HepG2 (cell line): ENCODE data around the gene USP14. TPM values are rescaled to one million over a fixed set of nuclear protein-coding genes. Genes with fewer than 3 reads are reported as not detected.

Source experiments
- ARNTL ChIP-seq: sonication (generic); formaldehyde crosslinking; IDR thresholded peaks from 2 replicates; pipeline ENCODE4 v1.4.0; 2020; ENCODE audit warnings: mild to moderate bottlenecking, missing genetic modification reagents
- BRF2 ChIP-seq: sonication (generic); formaldehyde crosslinking; IDR thresholded peaks from 2 replicates; pipeline ENCODE4 v1.8.1; 2022; ENCODE audit warnings: mild to moderate bottlenecking, missing genetic modification reagents
- CHCHD3 ChIP-seq: sonication (generic); formaldehyde crosslinking; IDR thresholded peaks from 2 replicates; pipeline ENCODE4 v1.8.0; 2022; ENCODE audit warnings: mild to moderate bottlenecking, missing genetic modification reagents, moderate library complexity
- FOSL1 ChIP-seq: sonication (generic); formaldehyde crosslinking; IDR thresholded peaks from 2 replicates; pipeline ENCODE4 v1.9.0; 2021; ENCODE audit warnings: missing genetic modification reagents, borderline replicate concordance
- FOXK2 ChIP-seq: fragments of 450-650 bp; IDR thresholded peaks from 2 replicates; pipeline ENCODE4 v1.6.1; 2016
- JUND ChIP-seq: sonication (generic); formaldehyde crosslinking; IDR thresholded peaks from 2 replicates; pipeline ENCODE4 v1.8.0; 2022; ENCODE audit warnings: mild to moderate bottlenecking, missing genetic modification reagents
- MAZ ChIP-seq, 2 experiments: sonication (generic) in 1 of 2; formaldehyde crosslinking in 1 of 2; IDR thresholded peaks; 2 replicates each; pipeline versions ENCODE4 v1.5.0 to v1.6.1; 2012 to 2020; ENCODE audit warnings: low read depth in 2 of 2, mild to moderate bottlenecking in 2 of 2, borderline replicate concordance in 1 of 2, improper control_type of control experiment in 1 of 2, low read length in 1 of 2, missing genetic modification reagents in 1 of 2, moderate library complexity in 1 of 2
- MED8 ChIP-seq: sonication (generic); formaldehyde crosslinking; IDR thresholded peaks from 2 replicates; pipeline ENCODE4 v1.8.1; 2023; ENCODE audit warnings: mild to moderate bottlenecking, missing genetic modification reagents; ENCODE audit not compliant: insufficient replicate concordance
- MTA3 ChIP-seq: sonication (generic); formaldehyde crosslinking; IDR thresholded peaks from 2 replicates; pipeline ENCODE4 v1.4.0; 2020; ENCODE audit warnings: missing genetic modification reagents
- MYC ChIP-seq: sonication (generic); formaldehyde crosslinking; IDR thresholded peaks from 2 replicates; pipeline ENCODE4 v1.9.0; 2021; ENCODE audit warnings: missing genetic modification reagents, borderline replicate concordance
- RNF2 ChIP-seq: fragments of 450-650 bp; conservative IDR thresholded peaks from 2 replicates; pipeline ENCODE4 v1.6.1; 2016; ENCODE audit warnings: low read depth
- SIN3B ChIP-seq: fragments of 150-350 bp; IDR thresholded peaks from 2 replicates; pipeline ENCODE4 v1.6.1; 2014; ENCODE audit warnings: low read length
- TRIM22 ChIP-seq: fragments of 450-650 bp; IDR thresholded peaks from 2 replicates; pipeline ENCODE4 v1.6.1; 2017
- ZBTB7A ChIP-seq: sonication (generic); formaldehyde crosslinking; IDR thresholded peaks from 2 replicates; pipeline ENCODE4 v1.8.0; 2022; ENCODE audit warnings: mild to moderate bottlenecking, missing genetic modification reagents
- ZFP36 ChIP-seq: fragments of 150-350 bp; IDR thresholded peaks from 2 replicates; pipeline ENCODE4 v1.6.1; 2018; ENCODE audit warnings: borderline replicate concordance, low read length, low read depth; ENCODE audit not compliant: partially characterized antibody
- ZNF180 ChIP-seq: sonication (generic); formaldehyde crosslinking; IDR thresholded peaks from 2 replicates; pipeline ENCODE4 v1.4.0; 2020; ENCODE audit warnings: low read depth, missing genetic modification reagents, borderline replicate concordance
- ZNF263 ChIP-seq: sonication (generic); formaldehyde crosslinking; IDR thresholded peaks from 2 replicates; pipeline ENCODE4 v1.4.0; 2020; ENCODE audit warnings: missing genetic modification reagents
- ZNF362 ChIP-seq: sonication (generic); formaldehyde crosslinking; IDR thresholded peaks from 2 replicates; pipeline ENCODE4 v1.4.0; 2020; ENCODE audit warnings: missing genetic modification reagents, mild to moderate bottlenecking, borderline replicate concordance
- ZNF382 ChIP-seq: sonication (generic); formaldehyde crosslinking; IDR thresholded peaks from 2 replicates; pipeline ENCODE4 v1.5.0; 2020; ENCODE audit warnings: missing genetic modification reagents, mild to moderate bottlenecking, borderline replicate concordance
- ZNF879 ChIP-seq: sonication (generic); formaldehyde crosslinking; IDR thresholded peaks from 2 replicates; pipeline ENCODE4 v1.8.1; 2023; ENCODE audit warnings: missing genetic modification reagents
- ZZZ3 ChIP-seq: sonication (generic); formaldehyde crosslinking; IDR thresholded peaks from 2 replicates; pipeline ENCODE4 v1.4.0; 2020; ENCODE audit warnings: missing genetic modification reagents, mild to moderate bottlenecking, borderline replicate concordance
- polyA plus RNA-seq, 8 experiments: library from polyadenylated mRNA; depleted of rRNA in 3 of 8; stranded (reverse) in 7 of 8; unstranded in 1 of 8; fragments of >200 nt; fragmentation: Illumina TruSeq in 4 of 8; extraction: Trizol in 4 of 8; gene quantifications; 2 replicates each; pipeline versions ENCODE4 v1.2.1 to v1.2.3, GENCODE V29; 2011 to 2016; ENCODE audit warnings: low read depth in 4 of 8, missing spikeins in 1 of 8, mixed read lengths in 1 of 8; ENCODE audit not compliant: insufficient read depth in 1 of 8
- total RNA-seq, 5 experiments: library from RNA; depleted of rRNA; stranded (reverse); fragments of >200 nt; fragmentation: Illumina TruSeq; extraction: Trizol; gene quantifications; 2 replicates each; pipeline ENCODE4 v1.2.3, GENCODE V29; 2016; ENCODE audit warnings: low read depth in 1 of 5
- TF ChIP-seq, protein P1 (sequence below): sonication (generic); formaldehyde crosslinking; IDR thresholded peaks from 2 replicates; pipeline ENCODE4 v1.5.0; 2020; ENCODE audit warnings: mild to moderate bottlenecking, low read depth, missing genetic modification reagents, borderline replicate concordance
- TF ChIP-seq, protein P2 (sequence below): conservative IDR thresholded peaks from 2 replicates; pipeline ENCODE4 v1.6.1; 2018; ENCODE audit warnings: missing genetic modification reagents

USP14 gene
- total and polyA plus RNA-seq, 2 of the 13 experiments (the other 11 are each of a cell fraction or from before 2014, with no cell fraction given) = 14.7 to 16.6 TPM

DNA sequence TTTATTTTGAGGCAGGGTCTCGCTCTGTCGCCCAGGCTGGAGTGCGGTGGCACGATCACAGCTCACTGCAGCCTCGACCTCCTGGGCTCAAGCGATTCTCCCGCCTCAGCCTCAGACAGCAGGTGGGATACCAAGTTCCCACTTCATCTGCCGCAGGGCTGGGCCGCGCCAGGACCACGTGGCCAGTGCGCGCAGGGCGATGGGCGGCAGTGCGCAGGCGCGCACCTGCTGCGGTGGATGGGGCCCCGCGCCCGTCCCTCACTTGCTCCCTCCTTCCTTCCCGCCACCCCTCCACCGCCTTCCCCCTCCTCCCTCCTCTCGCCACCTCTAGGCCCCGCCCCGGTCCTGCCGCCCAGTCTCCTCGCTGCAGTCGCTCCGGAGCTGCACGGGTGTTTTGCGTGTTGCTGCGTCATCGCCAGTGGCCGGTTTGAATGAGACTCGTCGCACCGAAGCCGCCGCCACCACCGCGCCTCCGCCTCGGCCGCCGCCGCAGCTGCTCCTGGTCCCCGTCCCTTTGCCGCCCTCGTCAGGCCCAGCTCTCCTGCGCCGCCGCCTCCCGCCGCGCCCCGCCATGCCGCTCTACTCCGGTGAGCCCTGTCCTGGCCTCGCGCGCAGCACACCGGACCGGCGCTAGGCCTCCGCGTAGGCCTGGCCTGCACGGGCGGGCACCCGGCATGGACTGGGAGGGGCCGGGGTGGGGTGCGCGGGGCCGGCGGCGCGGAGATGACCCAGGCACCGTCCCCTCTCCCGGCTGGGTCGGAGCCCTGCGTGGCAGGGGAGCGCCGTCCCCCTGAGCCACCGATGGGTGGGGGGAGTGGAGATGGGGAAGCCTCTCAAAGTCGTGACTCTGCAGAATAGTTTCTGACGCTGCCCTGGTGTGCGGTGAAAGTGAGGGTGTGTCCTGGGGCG lies at the start of gene USP14 (continued):
- TF ChIP-seq, protein P1, sequence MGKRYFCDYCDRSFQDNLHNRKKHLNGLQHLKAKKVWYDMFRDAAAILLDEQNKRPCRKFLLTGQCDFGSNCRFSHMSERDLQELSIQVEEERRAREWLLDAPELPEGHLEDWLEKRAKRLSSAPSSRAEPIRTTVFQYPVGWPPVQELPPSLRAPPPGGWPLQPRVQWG = peak; percentile 35; the same call in 1 of the 2 replicates
- peak; percentile 81 for TF ChIP-seq SIN3B
- TF ChIP-seq TRIM22 = no peak
- no peak for TF ChIP-seq ZNF180 (CRISPR knock-in tag)
- no peak for TF ChIP-seq FOXK2
- TF ChIP-seq CHCHD3 = peak; percentile 71
- peak; percentile 90; the same call in 1 of the 2 replicates for TF ChIP-seq MAZ (IDR thresholded peaks at IDR 0.05; ENCODE audit: borderline replicate concordance, low read depth, low read length)
- TF ChIP-seq MAZ (CRISPR knock-in tag; IDR thresholded peaks at IDR 0.05; ENCODE audit: low read depth) = peak; percentile 97
- peak; percentile 43; the same call in 1 of the 2 replicates for TF ChIP-seq JUND (CRISPR knock-in tag)
- TF ChIP-seq ZBTB7A (CRISPR knock-in tag) = peak; percentile 93
- TF ChIP-seq, protein P2, sequence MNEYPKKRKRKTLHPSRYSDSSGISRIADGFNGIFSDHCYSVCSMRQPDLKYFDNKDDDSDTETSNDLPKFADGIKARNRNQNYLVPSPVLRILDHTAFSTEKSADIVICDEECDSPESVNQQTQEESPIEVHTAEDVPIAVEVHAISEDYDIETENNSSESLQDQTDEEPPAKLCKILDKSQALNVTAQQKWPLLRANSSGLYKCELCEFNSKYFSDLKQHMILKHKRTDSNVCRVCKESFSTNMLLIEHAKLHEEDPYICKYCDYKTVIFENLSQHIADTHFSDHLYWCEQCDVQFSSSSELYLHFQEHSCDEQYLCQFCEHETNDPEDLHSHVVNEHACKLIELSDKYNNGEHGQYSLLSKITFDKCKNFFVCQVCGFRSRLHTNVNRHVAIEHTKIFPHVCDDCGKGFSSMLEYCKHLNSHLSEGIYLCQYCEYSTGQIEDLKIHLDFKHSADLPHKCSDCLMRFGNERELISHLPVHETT (CRISPR knock-in tag) = peak; percentile 24; the same call in 1 of the 2 replicates
- peak; percentile 71; the same call in 1 of the 2 replicates for TF ChIP-seq RNF2
- TF ChIP-seq FOSL1 (CRISPR knock-in tag) = no peak
- TF ChIP-seq MTA3 (CRISPR knock-in tag) = no peak
- peak; percentile 95 for TF ChIP-seq MYC (CRISPR knock-in tag)
- TF ChIP-seq ZNF382 (CRISPR knock-in tag) = no peak
- TF ChIP-seq ZZZ3 (CRISPR knock-in tag) = peak; percentile 76; the same call in 1 of the 2 replicates
- TF ChIP-seq ZNF362 (CRISPR knock-in tag) = no peak
- TF ChIP-seq BRF2 (CRISPR knock-in tag) = peak; percentile 90; the same call in 1 of the 2 replicates
- TF ChIP-seq ARNTL (CRISPR knock-in tag) = peak; percentile 7; the same call in 1 of the 2 replicates
- no peak for TF ChIP-seq MED8
- TF ChIP-seq ZNF263 (CRISPR knock-in tag) = peak; percentile 82
- no peak for TF ChIP-seq ZFP36
- TF ChIP-seq ZNF879 = peak; percentile 99
